ENCODE data around the gene PSMD1.

Gene PSMD1

GRCh38 chr2:231036131-231036530 lies 20.5 kb upstream of the PSMD1 start:
- no peak for DNase-seq (ENCODE audit: low read depth)

- no peak for DNase-seq (ENCODE audit: low read depth)
Observed at GRCh38 chr2:231036578-231037106, 20.0 kb upstream of the PSMD1 start.

GRCh38 chr2:231037202-231037730 lies 19.4 kb upstream of the PSMD1 start, which contains the start of gene C2orf72:
Gene C2orf72 (plus strand): TSS chr2:231037523. CDS start chr2:231037566, 43 bp downstream.
- DNase-seq (ENCODE audit: low read depth), result no peak

GRCh38 chr2:231037731-231038482 lies 18.8 kb upstream of the PSMD1 start:
- DNase-seq (ENCODE audit: low read depth), result no peak

GRCh38 chr2:231038483-231039293 lies 18.0 kb upstream of the PSMD1 start:
- no peak for DNase-seq (ENCODE audit: low read depth)

- DNase-seq (ENCODE audit: low read depth), result no peak
Observed at GRCh38 chr2:231039294-231039664, 17.4 kb upstream of the PSMD1 start.

- DNase-seq (ENCODE audit: low read depth), result no peak
Observed at GRCh38 chr2:231039821-231040364, 16.8 kb upstream of the PSMD1 start.

GRCh38 chr2:231041061-231041689 lies 15.5 kb upstream of the PSMD1 start:
- no peak for DNase-seq (ENCODE audit: low read depth)

- DNase-seq (ENCODE audit: low read depth), result no peak
Observed at GRCh38 chr2:231043796-231044195, 12.9 kb upstream of the PSMD1 start.

GRCh38 chr2:231046916-231047273 lies 9.8 kb upstream of the PSMD1 start:
- no peak for DNase-seq (ENCODE audit: low read depth)

- no peak for DNase-seq (ENCODE audit: low read depth)
Observed at GRCh38 chr2:231047274-231047922, 9.3 kb upstream of the PSMD1 start.

GRCh38 chr2:231047923-231048915 lies 8.4 kb upstream of the PSMD1 start:
- DNase-seq (ENCODE audit: low read depth), result no peak

- no peak for DNase-seq (ENCODE audit: low read depth)
Observed at GRCh38 chr2:231049286-231050017, 7.2 kb upstream of the PSMD1 start.

- no peak for DNase-seq (ENCODE audit: low read depth)
Observed at GRCh38 chr2:231050018-231050901, 6.4 kb upstream of the PSMD1 start.

- no peak for DNase-seq (ENCODE audit: low read depth)
Observed at GRCh38 chr2:231051116-231051515, 5.6 kb upstream of the PSMD1 start.

GRCh38 chr2:231052494-231053451 lies 3.9 kb upstream of the PSMD1 start:
- DNase-seq (ENCODE audit: low read depth), result peak; percentile 71

- no peak for DNase-seq (ENCODE audit: low read depth)
Observed at GRCh38 chr2:231053846-231054245, 2.8 kb upstream of the PSMD1 start.
